HG03175 (cell line): Measurements from ENCODE around the gene SMURF1.
"Not testable (repeated sequence)": the region's sequence is repeated elsewhere in the genome, so short reads cannot be mapped to it uniquely, and the experiment has no call there.

ENCODE experiments used
- ATAC-seq: cut with Tn5 transposase; IDR thresholded peaks from one replicate; pipeline ENCODE4 v1.9.1; 2021; ENCODE audit warnings: mild to moderate bottlenecking, moderate library complexity; ENCODE audit not compliant: unreplicated experiment

Gene SMURF1

DNA sequence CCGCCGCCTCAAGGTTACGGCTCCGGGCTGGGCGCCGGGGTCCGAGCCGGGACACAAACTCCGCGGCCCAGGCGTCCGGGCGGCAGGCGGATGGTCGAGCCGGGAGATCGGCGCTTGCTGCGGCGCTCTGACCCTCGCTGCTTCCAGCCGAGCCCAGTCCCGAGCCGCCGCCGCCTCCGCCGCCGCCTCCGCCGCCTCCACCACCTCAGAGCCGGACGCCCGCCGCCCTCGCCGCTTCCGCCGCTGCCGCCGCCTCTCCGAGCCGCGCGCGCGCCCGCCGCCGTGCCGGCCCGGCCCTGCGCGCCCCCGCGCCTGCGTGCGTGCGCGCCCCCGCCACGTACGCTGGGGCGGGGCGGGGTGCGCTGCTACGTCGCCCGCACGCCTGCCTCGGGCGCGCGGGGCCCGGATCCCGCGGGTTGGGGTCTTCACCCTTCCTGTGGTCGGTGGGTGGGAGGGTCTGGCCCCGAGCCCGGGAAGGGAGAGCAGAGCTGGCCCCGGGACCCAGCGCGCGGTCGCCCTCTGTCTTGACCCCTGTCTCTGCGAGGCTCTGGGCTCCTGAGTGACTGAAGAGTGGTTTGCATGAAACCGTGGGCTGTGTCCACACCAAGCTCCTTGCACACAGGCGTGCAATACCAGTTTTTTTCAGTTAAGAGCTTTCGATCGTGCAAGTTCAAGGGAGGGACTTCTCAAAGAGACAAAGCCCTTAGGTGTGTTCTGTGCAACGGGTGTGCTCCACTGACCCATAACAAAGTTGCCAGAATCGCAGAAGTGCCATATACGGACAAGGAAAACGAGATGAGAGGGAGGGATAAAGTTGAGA lies at the start of gene SMURF1:
TSS of gene SMURF1 (minus strand) at position 256 of the 820 bp plus-strand sequence. CDS start 328 bp downstream, outside the sequence.
- peak; percentile 71 for ATAC-seq

- peak; percentile 50 for ATAC-seq
Measured at GRCh38 chr7:99191869-99192596, 48.1 kb upstream of the SMURF1 start.

- ATAC-seq = peak; percentile 68
Measured at GRCh38 chr7:99190359-99191009, 46.6 kb upstream of the SMURF1 start.

DNA sequence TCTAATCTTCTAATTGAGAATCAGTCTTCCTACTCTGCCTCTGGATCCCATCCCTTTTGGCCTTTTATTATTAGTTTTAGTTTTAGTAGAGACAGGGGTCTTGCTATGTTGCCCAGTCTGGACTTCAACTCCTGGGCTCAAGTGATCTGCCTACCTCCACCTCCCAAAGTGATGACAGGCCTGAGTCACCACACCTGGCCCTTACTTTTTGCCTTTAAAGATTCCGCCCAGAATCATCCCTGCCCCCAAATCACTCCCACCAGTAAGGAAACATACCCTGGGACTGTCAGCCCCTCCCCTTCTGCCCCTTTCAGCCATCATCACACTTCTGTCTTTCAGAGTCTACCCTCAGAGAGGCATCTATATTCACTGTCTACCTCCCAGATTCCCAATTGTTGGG lies 45.3 kb upstream of the SMURF1 start:
- no peak for ATAC-seq

- ATAC-seq = no peak
Measured at GRCh38 chr7:99188221-99188620, 44.3 kb upstream of the SMURF1 start.

DNA sequence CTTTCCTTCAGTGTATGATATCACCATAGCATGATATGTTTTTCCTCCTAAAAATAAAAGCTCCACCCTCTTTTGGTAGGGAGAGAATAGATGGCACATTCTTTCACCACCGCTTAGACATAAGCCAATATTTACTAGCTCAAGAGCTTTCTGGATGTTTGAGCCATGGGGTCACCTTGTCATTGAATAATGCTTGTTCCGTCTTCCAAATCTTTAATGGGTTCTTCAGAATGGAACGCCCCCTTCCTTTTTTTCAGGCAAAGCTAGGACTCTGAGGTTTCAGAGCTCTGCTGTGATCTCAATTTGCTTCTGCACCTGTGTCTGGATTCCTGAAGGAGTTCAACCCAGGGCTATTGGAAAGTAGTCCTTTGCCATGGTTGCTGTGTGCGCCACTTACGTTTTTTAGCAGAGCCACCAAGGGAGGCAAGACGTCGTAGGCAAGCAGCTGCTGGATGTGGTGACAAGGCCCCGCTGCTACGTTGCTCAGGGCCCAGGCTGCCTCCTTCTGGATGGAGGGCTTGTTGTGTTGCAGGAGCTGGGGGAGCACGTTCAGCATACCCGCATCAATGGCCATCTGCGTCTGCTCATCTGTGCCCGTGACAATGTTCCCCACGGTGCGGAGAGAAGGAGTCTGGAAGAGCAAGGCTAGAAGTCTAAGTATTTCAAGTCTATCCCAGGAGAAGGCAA lies 40.8 kb upstream of the SMURF1 start:
- no peak for ATAC-seq

DNA sequence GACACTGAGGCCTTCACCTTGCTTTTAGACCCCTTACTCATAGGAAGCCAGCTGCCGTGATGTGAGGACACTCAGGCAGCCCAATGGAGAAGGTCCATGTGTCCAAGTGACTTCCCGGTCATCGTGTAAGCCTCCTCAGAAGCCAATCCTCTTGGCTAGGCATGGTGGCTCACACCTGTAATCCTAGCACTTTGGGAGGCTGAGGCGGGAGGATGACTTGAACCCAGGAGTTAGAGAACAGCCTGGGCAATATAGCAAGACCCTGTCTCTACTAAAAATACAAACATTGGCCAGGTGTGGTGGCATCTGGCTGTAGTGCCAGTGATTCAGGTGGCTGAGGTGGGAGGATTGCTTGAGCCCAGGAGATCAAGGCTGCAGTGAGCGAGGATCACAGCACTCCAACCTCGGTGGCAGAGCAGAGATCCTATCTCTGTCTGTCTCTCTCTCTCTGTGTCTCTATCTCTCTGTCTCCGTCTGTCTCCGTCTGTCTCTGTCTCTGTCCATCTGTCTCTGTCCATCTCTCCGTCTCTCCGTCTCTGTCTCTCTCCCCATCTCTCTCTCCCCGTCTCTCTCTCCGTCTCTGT lies 36.3 kb upstream of the SMURF1 start:
- no peak for ATAC-seq

DNA sequence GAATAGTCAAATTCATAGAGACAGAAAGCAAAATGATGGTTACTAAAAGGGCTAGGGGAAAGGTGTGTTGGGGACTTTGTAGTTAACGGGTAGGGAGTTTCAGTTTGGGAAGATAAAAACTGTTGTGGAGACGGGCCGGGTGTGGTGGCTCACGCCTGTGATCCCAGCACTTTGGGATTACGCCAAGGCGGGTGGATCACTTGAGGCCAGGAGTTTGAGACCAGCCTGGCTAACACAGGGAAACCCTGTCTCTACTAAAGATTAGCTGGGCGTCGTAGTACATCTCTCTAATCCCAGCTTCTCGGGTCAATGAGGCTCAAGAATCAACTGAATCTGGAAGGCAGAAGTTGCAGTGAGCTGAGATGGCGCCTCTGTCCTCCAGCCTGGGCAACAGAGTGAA lies 33.3 kb upstream of the SMURF1 start:
- ATAC-seq = no peak

- ATAC-seq = no peak
Measured at GRCh38 chr7:99173787-99174186, 29.9 kb upstream of the SMURF1 start.

DNA sequence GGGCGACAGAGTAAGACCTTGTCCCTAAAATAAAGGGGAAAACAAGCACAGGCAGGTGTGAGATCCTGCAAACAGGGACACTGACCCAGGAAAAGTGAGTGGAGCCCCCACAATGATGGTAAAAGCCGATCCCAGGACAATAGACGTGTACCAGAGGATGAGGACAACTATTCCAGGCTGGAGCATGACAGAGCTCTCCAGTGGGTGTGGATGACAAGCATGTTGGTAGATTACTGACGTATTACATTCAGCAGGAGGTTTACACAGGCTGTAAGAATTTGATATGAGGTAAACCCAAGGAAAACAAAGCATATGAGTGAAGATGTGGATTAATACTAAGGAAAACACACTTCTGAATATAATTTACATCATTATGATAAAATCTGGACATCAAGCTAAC lies 27.8 kb upstream of the SMURF1 start:
- ATAC-seq = no peak

- ATAC-seq = no peak
Measured at GRCh38 chr7:99170730-99171074, 26.8 kb upstream of the SMURF1 start.

GRCh38 chr7:99170065-99170729 lies 26.3 kb upstream of the SMURF1 start:
- no peak for ATAC-seq

DNA sequence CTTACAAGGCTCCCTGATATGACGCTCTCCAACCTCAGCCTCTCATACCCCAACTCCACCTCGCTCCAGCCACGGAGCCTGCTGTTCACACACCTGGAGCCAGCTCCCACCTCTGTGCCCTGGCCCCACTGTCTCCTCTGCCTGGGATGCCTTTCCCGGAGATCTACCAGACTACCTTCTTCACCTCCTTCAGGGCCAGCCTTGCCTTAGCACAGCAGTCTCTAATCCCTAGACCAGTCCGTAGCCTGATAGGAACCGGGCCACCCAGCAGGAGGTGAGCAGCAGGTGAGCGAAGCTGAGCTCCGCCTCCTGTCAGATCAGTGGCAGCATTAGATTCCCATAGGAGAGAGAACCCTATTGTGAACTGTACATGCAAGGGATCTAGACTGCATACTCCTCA lies 23.2 kb upstream of the SMURF1 start:
- no peak for ATAC-seq

DNA sequence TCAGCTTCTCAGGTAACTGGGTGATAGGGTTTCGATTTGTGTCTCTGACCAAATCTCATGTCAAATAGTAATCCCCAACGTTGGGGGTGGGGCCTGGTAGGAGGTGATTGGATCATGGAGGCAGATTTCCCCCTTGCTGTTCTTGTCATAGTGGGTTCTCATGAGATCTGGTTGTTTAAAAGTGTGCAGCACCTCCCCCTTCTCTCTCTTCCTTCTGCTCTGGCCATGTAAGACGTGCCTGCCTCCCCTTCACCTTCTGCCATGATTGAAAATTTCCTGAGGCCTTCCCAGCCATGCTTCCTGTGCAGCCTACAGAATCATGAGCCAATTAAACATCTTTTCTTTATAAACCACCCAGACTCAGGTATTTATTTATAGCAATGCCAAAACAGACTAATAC lies 21.9 kb upstream of the SMURF1 start:
- no peak for ATAC-seq

- ATAC-seq = not testable (repeated sequence)
Measured at GRCh38 chr7:99163669-99164068, 19.8 kb upstream of the SMURF1 start.

DNA sequence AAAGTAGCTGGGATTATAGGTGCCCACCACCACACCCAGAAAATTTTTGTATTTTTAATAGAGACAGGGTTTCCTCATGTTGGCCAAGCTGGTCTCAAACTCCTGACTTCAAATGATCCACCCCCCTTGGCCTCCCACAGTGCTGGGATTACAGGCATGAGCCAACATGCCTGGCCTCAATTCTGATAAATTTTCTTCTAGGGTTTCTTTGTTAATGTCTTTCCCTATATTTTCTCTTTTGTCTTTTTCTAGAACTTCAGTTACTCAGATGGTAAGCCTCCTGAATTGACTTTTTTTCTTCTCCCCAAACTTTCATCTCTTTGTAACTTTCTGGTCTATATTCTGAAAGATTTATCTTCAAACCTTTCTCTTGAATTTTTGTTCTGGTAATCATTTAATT lies 12.7 kb upstream of the SMURF1 start:
- no peak for ATAC-seq

GRCh38 chr7:99155211-99155610 lies 11.3 kb upstream of the SMURF1 start:
- no peak for ATAC-seq

DNA sequence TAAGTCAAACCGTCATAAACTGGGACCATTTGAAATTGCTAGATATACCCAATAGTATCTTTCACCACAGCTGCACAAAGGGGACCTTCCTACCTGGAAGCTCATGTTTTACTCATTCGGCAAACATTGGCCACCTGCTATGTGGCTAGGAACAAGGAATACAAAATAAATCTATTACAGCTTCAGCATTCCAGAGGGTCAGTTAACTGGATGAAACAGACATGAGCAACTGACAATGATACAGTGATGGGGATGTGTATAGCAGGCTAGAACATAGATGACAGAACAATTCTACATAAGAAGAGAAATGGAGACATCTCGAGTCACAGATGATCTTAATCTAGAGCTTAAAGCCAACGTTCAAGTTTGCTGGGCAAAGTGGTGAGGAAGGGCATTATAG lies 3.1 kb upstream of the SMURF1 start:
- no peak for ATAC-seq

GRCh38 chr7:99143521-99143852 lies 421 bp downstream of the SMURF1 start:
- peak; percentile 45 for ATAC-seq

DNA sequence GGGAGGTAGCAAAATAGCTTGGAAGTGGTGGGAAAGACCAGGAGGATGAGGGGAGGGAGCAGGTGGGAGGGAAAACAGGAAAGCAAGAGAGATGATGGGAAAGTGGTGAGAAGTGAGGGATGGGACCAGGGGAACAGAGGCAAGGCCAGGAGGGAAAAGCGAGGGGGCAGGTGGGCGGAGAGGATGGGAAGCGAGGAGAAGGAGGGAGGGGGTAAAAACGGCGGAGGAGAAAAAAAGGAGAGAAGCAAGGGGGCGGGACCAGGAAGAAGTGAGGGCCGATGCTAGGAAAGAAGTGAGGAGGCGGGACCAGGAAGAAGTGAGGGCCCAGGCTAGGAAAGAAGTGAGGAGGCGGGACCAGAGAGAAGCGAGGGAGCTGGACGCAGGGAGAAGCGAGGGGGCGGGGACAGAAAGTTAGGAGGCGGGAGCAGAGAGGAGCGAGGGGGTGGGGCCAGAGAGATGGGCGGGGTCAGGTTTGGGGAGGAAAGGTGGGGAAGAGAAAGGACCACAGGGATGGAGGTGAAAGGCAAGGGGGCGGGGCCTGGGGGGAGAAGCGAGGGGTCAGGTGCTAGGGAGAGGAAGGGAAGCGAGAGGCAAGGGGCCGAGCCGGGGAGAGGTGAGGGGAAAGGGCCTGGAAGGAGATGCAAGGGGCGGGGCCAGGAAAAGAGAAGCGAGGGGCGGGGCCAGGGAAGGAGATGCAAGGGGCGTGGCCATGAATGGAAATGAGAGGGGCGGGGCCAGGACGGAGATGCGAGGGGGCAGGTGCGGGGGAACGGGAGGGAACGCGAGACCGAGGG lies 984 bp downstream of the SMURF1 start:
- no peak for ATAC-seq
